Keratinocyte (primary cell): ENCODE data around the gene ANGEL2.

Experiments
- CTCF ChIP-seq, 3 experiments: IDR thresholded peaks in 1 of 3; conservative IDR thresholded peaks in 1 of 3; optimal IDR thresholded peaks in 1 of 3; 2 replicates in 2 of 3; 3 replicates in 1 of 3; pipeline versions ENCODE3 to v1.5.1; 2011; ENCODE audit warnings: low read length in 3 of 3, mild to moderate bottlenecking in 3 of 3, moderate library complexity in 2 of 3, control low read depth in 1 of 3, inconsistent platforms in 1 of 3; ENCODE audit not compliant: insufficient read depth in 2 of 3; ENCODE audit errors: extremely low read depth in 1 of 3
- EZH2 ChIP-seq: IDR thresholded peaks from one replicate; pipeline ENCODE4 v1.6.1; 2012; ENCODE audit warnings: inconsistent platforms, mild to moderate bottlenecking, low read length, moderate library complexity

GRCh38 chr1:213050745-213051126 is 35.1 kb upstream of the ANGEL2 start:
- no peak for TF ChIP-seq CTCF (optimal IDR thresholded peaks at IDR 0.05 in 1 of 3, IDR thresholded peaks at IDR 0.05 in 1 of 3, conservative IDR thresholded peaks at IDR 0.05 in 1 of 3; ENCODE audit: extremely low read depth in 1 of 3, insufficient read depth in 2 of 3, low read length in 3 of 3)
- TF ChIP-seq EZH2: no peak
